Activated CD4-positive, alpha-beta memory T cell treated with anti-CD3 and anti-CD28 coated beads, Interleukin-2, amount 10 ng/mL, durations not matched to agents 7 days and 5 days (primary cell): Measurements from ENCODE around the gene MOB3A. TPM values are rescaled to one million over a fixed set of nuclear protein-coding genes. Genes with fewer than 3 reads are reported as not detected.

Experiments
- CTCF ChIA-PET: fragments of 350-600 bp; sonication (Branson Sonifier 250); formaldehyde crosslinking; loops from one replicate; lab custom pipeline; 2021; ENCODE audit warnings: antibody characterized with exemption, inconsistent platforms; lab: Charles Lee
- POLR2A ChIA-PET: fragments of 350-600 bp; sonication (Branson Sonifier 250); formaldehyde crosslinking; loops from one replicate; lab custom pipeline; 2021; ENCODE audit warnings: antibody characterized with exemption; lab: Charles Lee
- DNase-seq: peaks from one replicate; pipeline ENCODE4 v3.0.0-alpha.2; 2020
- H3K27ac Mint-ChIP-seq: one replicate; pipeline ENCODE4 v1.8.0; 2021; ENCODE audit warnings: mild to moderate bottlenecking, mixed read lengths
- H3K27me3 Mint-ChIP-seq: one replicate; pipeline ENCODE4 v1.8.0; 2021; ENCODE audit warnings: mixed read lengths
- H3K36me3 Mint-ChIP-seq: one replicate; pipeline ENCODE4 v1.8.0; 2021; ENCODE audit warnings: low read depth, mixed read lengths
- H3K4me1 Mint-ChIP-seq: one replicate; pipeline ENCODE4 v1.8.0; 2021; ENCODE audit warnings: mixed read lengths
- H3K4me3 Mint-ChIP-seq: one replicate; pipeline ENCODE4 v1.8.0; 2021; ENCODE audit warnings: mild to moderate bottlenecking, mixed read lengths
- H3K9me3 Mint-ChIP-seq: one replicate; pipeline ENCODE4 v1.8.0; 2021; ENCODE audit warnings: mixed read lengths
- total RNA-seq, 2 experiments: library from RNA; stranded (reverse); gene quantifications; one replicate each; pipeline ENCODE4 v1.2.3, GENCODE V29; 2021

The MOB3A gene
- total RNA-seq, 2 experiments from 2014 or later: 242 to 251 TPM

- Mint-ChIP-seq H3K4me3 (peak overlapping the region; percentile 49), H3K36me3 (peaks cover 19% of the 10 kb centered on the region), H3K27ac (peak overlapping the region; percentile 56), H3K4me1 (peaks cover 61% of the 10 kb centered on the region), H3K9me3 (no peaks in the 10 kb centered on the region), H3K27me3 (no peaks in the 10 kb centered on the region)
- POLR2A ChIA-PET: interaction anchor here (1.0 to 2.9 kb wide), 3 partner anchors 8 to 15 kb away, joined by 3 to 20 read pairs (median 3); no protein-coding TSS in a partner anchor
- no peak for DNase-seq
- CTCF ChIA-PET: no interaction called here
These were observed 48.5 kb downstream of the MOB3A start for GRCh38 chr19:2047449-2048103.

GRCh38 chr19:2047076-2047448 is 49.1 kb downstream of the MOB3A start:
- peak overlapping the region; percentile 56 for H3K27ac Mint-ChIP-seq
- ChIA-PET CTCF (no interaction called here), POLR2A (interaction anchor here (1.0 to 1.2 kb wide), 2 partner anchors 15 kb away, joined by 3 read pairs; no protein-coding TSS in a partner anchor)
- H3K36me3 Mint-ChIP-seq: peaks cover 19% of the 10 kb centered on the region
- H3K9me3 Mint-ChIP-seq: no peaks in the 10 kb centered on the region
- DNase-seq: no peak
- H3K4me1 Mint-ChIP-seq: peaks cover 59% of the 10 kb centered on the region
- no peak overlapping the region for H3K4me3 Mint-ChIP-seq
- no peaks in the 10 kb centered on the region for H3K27me3 Mint-ChIP-seq

GRCh38 chr19:2046046-2046907 is 49.8 kb downstream of the MOB3A start:
- ChIA-PET POLR2A (interaction anchor here (1.0 to 1.2 kb wide), 2 partner anchors 14 to 15 kb away, joined by 3 read pairs; no protein-coding TSS in a partner anchor), CTCF (no interaction called here)
- DNase-seq: no peak
- H3K4me1 Mint-ChIP-seq: peaks cover 55% of the 10 kb centered on the region
- H3K4me3 Mint-ChIP-seq: no peak overlapping the region
- no peaks in the 10 kb centered on the region for H3K27me3 Mint-ChIP-seq
- peaks cover 19% of the 10 kb centered on the region for H3K36me3 Mint-ChIP-seq
- no peaks in the 10 kb centered on the region for H3K9me3 Mint-ChIP-seq
- no peak overlapping the region for H3K27ac Mint-ChIP-seq

GRCh38 chr19:2045501-2046045 is 50.6 kb downstream of the MOB3A start:
- no peaks in the 10 kb centered on the region for H3K27me3 Mint-ChIP-seq
- POLR2A ChIA-PET: no interaction called here

GRCh38 chr19:2044709-2045500 is 51.2 kb downstream of the MOB3A start:
- no peak overlapping the region for H3K4me3 Mint-ChIP-seq
- POLR2A ChIA-PET: interaction anchor here (1.4 kb wide), 1 partner anchor 12 kb away, joined by 6 read pairs; no protein-coding TSS in a partner anchor
- peak; percentile 14 for DNase-seq
- CTCF ChIA-PET: no interaction called here
- peak overlapping the region; percentile 45 for H3K27ac Mint-ChIP-seq
- H3K4me1 Mint-ChIP-seq: peaks cover 60% of the 10 kb centered on the region
- H3K9me3 Mint-ChIP-seq: no peaks in the 10 kb centered on the region
- H3K27me3 Mint-ChIP-seq: no peaks in the 10 kb centered on the region
- peaks cover 29% of the 10 kb centered on the region for H3K36me3 Mint-ChIP-seq

More at GRCh38 chr19:2045501-2046045, 50.6 kb downstream of the MOB3A start:
- Mint-ChIP-seq H3K36me3 (peaks cover 25% of the 10 kb centered on the region), H3K4me1 (peaks cover 60% of the 10 kb centered on the region), H3K27ac (no peak overlapping the region), H3K4me3 (no peak overlapping the region), H3K9me3 (no peaks in the 10 kb centered on the region)
- CTCF ChIA-PET: no interaction called here
- no peak for DNase-seq

GRCh38 chr19:2043961-2044708 is 52.0 kb downstream of the MOB3A start:
- H3K27me3 Mint-ChIP-seq: no peaks in the 10 kb centered on the region
- CTCF ChIA-PET: interaction anchor here (0.6 to 0.7 kb wide), 2 partner anchors 13 to 24 kb away, joined by 3 read pairs; no protein-coding TSS in a partner anchor
- peaks cover 53% of the 10 kb centered on the region for H3K4me1 Mint-ChIP-seq
- DNase-seq: no peak
- H3K9me3 Mint-ChIP-seq: no peaks in the 10 kb centered on the region
- POLR2A ChIA-PET: interaction anchor here (0.9 to 3.2 kb wide), 4 partner anchors 8 to 12 kb away, joined by 3 to 25 read pairs (median 6); partner anchors contain the start of gene MKNK2
- peak overlapping the region; percentile 68 for H3K27ac Mint-ChIP-seq
- peaks cover 28% of the 10 kb centered on the region for H3K36me3 Mint-ChIP-seq
- H3K4me3 Mint-ChIP-seq: no peak overlapping the region

GRCh38 chr19:2043251-2043641 is 52.9 kb downstream of the MOB3A start:
- POLR2A ChIA-PET: interaction anchor here (0.9 to 3.2 kb wide), 8 partner anchors 9 to 52 kb away, joined by 3 to 25 read pairs (median 6); partner anchors contain the start of genes MKNK2 and MOB3A
- no peaks in the 10 kb centered on the region for H3K9me3 Mint-ChIP-seq
- H3K36me3 Mint-ChIP-seq: peaks cover 30% of the 10 kb centered on the region
- peaks cover 45% of the 10 kb centered on the region for H3K4me1 Mint-ChIP-seq
- no peak for DNase-seq
- peak overlapping the region; percentile 77 for H3K27ac Mint-ChIP-seq
- CTCF ChIA-PET: interaction anchor here (0.6 to 1.0 kb wide), 3 partner anchors 12 to 1089 kb away, joined by 3 to 4 read pairs (median 3); no protein-coding TSS in a partner anchor
- H3K27me3 Mint-ChIP-seq: no peaks in the 10 kb centered on the region
- peak overlapping the region; percentile 30 for H3K4me3 Mint-ChIP-seq

GRCh38 chr19:2042485-2043250 is 53.5 kb downstream of the MOB3A start:
- H3K4me1 Mint-ChIP-seq: peaks cover 40% of the 10 kb centered on the region
- no peaks in the 10 kb centered on the region for H3K9me3 Mint-ChIP-seq
- ChIA-PET CTCF (interaction anchor here (0.6 to 2.5 kb wide), 9 partner anchors 9 to 1089 kb away, joined by 3 to 14 read pairs (median 4); partner anchors contain the start of gene MKNK2), POLR2A (interaction anchor here (0.8 to 3.2 kb wide), 14 partner anchors 10 to 193 kb away, joined by 3 to 25 read pairs (median 6); partner anchors contain the start of genes AP3D1, MKNK2 and MOB3A)
- DNase-seq: no peak
- no peaks in the 10 kb centered on the region for H3K27me3 Mint-ChIP-seq
- peaks cover 29% of the 10 kb centered on the region for H3K36me3 Mint-ChIP-seq
- H3K4me3 Mint-ChIP-seq: peak overlapping the region; percentile 58
- peak overlapping the region; percentile 77 for H3K27ac Mint-ChIP-seq

- DNase-seq: peak; percentile 99
- no peaks in the 10 kb centered on the region for H3K27me3 Mint-ChIP-seq
- no peaks in the 10 kb centered on the region for H3K9me3 Mint-ChIP-seq
- CTCF ChIA-PET: interaction anchor here (0.6 to 2.5 kb wide), 8 partner anchors 10 to 198 kb away, joined by 3 to 14 read pairs (median 4); partner anchors contain the start of gene MKNK2
- H3K4me1 Mint-ChIP-seq: peaks cover 34% of the 10 kb centered on the region
- peak overlapping the region; percentile 79 for H3K27ac Mint-ChIP-seq
- peak overlapping the region; percentile 58 for H3K4me3 Mint-ChIP-seq
- H3K36me3 Mint-ChIP-seq: peaks cover 29% of the 10 kb centered on the region
- POLR2A ChIA-PET: interaction anchor here (0.8 to 3.2 kb wide), 15 partner anchors 9 to 194 kb away, joined by 3 to 25 read pairs (median 6); partner anchors contain the start of genes AP3D1, MKNK2 and MOB3A
These were observed 54.2 kb downstream of the MOB3A start for GRCh38 chr19:2041683-2042484.

- CTCF ChIA-PET: interaction anchor here (1.2 to 2.5 kb wide), 2 partner anchors 11 to 22 kb away, joined by 3 to 11 read pairs; no protein-coding TSS in a partner anchor
- peak overlapping the region; percentile 79 for H3K27ac Mint-ChIP-seq
- H3K9me3 Mint-ChIP-seq: no peaks in the 10 kb centered on the region
- H3K4me1 Mint-ChIP-seq: peaks cover 34% of the 10 kb centered on the region
- H3K4me3 Mint-ChIP-seq: peak overlapping the region; percentile 35
- no peak for DNase-seq
- no peaks in the 10 kb centered on the region for H3K27me3 Mint-ChIP-seq
- POLR2A ChIA-PET: interaction anchor here (0.8 to 3.2 kb wide), 4 partner anchors 8 to 44 kb away, joined by 3 to 25 read pairs (median 12); partner anchors contain the start of gene MKNK2
- peaks cover 28% of the 10 kb centered on the region for H3K36me3 Mint-ChIP-seq
These were observed 54.8 kb downstream of the MOB3A start for GRCh38 chr19:2041433-2041682.
